GM19351 (cell line): ENCODE measurements around the gene MARCHF3.
"Not testable (repeated sequence)": the region's sequence is repeated elsewhere in the genome, so short reads cannot be mapped to it uniquely, and the experiment has no call there.

Experiments used
- ATAC-seq: cut with Tn5 transposase; IDR thresholded peaks from one replicate; pipeline ENCODE4 v1.9.1; 2021; ENCODE audit warnings: mild to moderate bottlenecking, moderate library complexity; ENCODE audit not compliant: unreplicated experiment

Gene MARCHF3

DNA sequence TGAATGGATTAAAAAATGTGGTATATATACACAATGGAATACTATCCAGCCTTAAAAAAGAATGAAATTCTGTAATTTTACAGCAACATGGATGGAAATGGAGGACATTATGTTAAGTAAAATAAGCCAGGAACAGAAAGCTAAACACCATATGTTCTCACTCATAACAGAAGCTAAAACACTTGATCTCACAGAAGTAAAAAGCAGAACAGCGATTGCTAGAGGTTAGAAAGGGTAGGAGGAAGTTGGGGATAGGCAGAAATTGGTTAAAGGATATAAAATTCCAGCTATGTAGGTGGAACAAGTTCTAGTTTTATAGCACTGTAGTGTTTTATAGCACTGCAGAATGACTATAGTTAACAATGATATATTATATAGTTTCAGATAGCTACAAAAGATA lies 15.8 kb downstream of the MARCHF3 start:
- ATAC-seq, result peak; percentile 64

DNA sequence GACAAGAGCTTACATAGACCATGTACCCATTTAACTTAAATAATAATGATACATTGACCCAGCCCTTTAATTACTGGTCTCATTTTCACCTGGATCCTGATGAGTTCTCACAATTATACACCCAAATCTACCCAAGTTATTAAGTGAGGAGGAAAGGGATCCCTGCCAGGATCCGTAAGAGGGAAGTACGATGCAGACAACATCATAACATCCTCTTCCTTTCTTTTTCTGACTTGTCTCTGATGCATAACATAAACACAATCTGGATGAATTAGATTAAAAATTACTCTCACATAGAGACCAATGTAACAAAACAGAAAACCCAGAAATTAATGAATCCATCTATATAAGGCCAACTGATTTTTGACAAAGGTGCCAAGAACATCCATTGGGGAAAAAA lies 17.0 kb downstream of the MARCHF3 start:
- ATAC-seq, result no peak

DNA sequence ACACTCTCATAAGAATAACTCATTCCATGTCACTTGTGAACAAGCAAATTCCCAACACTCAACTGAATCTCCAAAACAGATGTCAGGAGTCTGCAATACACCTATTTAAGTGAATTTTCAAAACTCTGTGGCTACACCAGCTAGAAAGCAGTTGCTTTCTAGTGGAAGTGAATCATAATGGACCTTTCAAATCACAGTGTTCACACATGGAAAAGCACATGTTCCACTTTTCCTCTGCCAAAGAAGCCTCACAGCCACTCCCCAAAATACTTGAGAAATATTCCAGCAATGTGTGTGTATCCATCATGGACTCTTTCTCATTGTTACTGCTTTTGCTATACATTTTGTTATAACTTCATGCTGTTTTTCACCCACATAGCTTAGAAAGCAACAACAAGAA lies 17.4 kb downstream of the MARCHF3 start:
- no peak for ATAC-seq

DNA sequence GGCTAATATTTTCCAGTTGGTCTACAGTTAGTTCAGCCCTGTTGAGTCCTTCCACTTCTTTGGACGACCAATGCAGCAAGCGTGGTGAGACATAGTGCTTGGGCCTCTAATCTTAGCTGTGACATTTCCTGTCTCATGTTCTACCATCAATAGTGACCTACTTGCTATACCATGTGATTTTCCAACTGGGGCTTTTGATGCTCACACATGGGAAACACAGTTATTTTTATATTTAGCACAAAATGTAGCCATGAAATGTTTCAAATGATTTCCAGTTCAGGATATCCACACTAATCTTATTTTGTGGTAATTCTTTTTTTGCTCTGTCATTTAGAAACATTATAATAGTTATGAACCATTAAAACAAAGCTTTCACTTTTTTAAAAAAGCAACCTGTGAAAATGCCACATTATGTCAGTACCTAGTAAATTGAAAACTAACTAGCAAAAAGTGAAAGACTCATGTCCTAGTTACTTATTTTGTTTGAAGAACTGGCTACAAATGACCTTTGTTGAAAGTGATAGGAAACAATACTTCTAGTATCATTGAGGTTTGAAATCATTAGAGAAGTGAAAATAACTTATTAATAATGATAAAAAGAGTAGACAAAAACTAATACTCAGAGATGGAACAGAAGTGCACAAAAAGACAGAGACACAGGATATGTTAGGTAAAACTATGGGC lies 18.3 kb downstream of the MARCHF3 start:
- ATAC-seq, result peak; percentile 77

DNA sequence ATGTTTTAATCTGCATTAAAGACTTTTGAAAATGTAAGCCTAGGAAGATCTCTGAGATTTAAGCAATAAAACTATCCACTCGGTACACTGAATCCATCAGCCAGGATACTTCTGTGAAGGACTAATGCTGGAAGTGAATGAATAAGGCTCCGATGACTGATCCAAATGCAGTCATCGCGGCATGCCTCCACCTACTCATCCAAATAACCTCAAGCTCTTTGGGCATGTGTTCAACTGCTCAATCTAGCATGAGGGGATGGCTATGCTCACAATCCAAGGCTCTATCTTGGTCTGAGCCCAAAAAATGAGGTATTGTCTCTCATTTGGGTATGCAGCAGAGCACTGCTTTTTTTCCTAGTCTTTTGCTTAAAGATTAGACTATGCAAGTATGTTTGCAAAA lies 19.2 kb downstream of the MARCHF3 start:
- no peak for ATAC-seq

DNA sequence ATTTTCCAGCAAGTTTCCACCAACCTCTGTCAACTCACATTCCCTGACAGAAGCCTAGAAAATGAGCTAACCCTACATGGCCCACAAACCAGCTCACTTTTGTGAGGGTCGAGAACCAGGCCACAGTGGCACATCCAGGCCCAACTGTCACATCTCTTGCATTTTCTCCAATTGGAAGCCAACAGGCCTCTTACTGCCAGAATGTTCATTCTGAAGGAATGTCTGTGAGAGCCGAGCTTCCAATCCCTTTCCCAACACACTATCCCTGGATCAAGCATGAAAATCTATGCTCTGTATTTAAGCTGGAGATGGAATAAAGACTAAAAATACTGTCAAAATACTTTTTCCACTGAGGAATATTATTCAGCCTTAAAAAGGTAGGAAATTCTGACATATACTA lies 20.0 kb downstream of the MARCHF3 start:
- ATAC-seq, result no peak

DNA sequence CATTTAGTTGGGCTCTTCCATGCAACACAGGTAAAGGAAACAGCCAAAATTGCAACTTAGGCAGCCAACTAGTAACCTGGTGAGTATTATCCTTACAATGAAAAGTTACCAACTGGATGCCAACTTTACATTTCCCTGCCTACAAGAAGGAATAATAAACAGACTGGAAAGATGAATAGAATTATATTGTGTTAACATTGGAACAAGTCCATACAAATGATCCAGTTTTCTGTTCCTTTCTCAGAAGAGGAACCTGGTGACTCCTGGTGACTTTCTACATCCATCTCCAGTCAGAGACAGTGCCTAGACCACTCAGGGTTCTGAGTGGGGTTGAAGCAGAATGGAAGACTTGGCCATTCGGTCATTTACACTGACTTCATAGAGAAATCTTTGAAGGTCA lies 20.6 kb downstream of the MARCHF3 start:
- ATAC-seq, result no peak

DNA sequence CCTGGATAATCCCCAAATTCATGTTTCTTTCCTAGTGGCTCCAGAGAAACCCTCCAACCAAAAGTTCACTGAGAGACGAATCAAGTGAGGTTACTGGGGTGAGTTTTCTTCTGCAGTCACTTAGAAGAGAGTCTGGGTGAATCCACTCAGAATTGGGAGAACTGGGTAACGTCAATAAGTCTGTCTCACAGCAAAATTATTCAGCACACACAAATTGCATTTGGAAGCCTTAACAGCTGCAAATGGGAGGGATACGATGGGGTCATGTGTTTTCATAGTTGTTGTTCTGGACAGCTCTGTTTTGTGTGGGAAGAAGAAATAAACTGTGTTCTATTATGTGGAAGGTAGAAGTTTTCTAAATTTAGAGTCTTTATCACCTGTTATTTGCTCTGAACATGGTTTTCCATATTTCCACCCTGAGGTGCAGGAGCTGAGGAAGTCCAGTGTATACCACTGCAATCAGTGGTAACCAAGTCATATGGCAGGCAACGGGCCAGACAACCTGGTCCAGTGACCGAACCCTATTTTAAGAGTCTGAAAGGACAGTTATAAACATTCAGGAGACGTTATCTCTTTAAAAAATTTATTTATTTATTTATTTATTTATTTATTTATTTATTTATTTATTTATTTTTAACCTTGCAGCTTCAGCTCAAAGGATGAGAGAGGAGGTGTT lies 21.9 kb downstream of the MARCHF3 start:
- ATAC-seq, result no peak

DNA sequence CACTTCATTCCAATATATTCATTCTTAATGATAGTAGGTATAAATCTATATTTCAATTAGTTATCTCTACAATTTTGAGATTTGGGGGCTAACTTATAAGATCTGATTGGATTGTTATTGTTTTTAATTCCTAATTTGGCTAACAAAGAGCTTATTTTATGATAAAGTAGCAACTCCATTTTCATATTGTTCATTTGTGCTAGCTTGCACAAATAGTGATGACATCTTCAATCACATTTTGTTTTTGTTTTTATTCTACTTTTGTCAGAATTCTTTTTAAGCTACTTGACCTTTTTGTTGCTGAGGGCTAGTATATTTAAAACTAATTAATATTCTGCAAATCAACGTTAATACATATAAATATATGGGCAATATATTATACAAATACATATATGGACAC lies 22.8 kb downstream of the MARCHF3 start:
- no peak for ATAC-seq

DNA sequence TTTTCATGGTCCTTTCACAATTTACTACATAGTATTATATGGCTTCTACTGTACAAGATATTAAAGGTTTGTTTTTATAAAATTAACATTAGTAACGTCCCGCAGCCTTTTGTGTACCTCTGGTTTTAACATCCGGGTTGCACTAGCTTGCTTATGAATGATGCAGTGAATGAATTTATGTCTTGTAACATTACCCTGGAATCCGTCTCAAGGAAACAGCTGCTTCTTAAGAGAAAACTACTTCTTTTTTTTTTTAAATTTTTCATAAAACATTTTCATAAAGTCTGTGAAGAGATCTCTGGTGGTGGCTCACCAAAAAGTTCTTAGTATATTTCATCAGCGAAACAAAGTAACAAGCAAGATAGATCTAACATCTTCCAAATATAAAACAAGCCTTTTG lies 23.6 kb downstream of the MARCHF3 start:
- no peak for ATAC-seq

DNA sequence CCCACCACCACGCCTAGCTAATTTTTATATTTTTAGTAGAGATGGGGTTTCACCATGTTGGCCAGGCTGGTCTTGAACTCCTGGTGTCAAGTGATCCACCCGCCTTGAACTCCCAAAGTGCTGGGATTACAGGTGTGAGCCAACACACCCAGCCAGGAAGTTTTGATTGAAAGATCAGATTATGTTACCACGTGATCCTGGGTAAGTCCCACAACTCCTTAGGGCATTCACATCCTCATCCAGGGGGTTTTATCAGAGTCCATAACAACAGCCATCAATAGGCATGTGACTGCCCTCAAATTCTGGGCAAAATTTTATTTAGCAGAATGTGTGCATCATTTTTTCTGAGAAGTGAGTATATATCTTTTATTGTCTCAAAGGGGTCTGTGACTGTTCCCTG lies 25.1 kb downstream of the MARCHF3 start:
- not testable (repeated sequence) for ATAC-seq

DNA sequence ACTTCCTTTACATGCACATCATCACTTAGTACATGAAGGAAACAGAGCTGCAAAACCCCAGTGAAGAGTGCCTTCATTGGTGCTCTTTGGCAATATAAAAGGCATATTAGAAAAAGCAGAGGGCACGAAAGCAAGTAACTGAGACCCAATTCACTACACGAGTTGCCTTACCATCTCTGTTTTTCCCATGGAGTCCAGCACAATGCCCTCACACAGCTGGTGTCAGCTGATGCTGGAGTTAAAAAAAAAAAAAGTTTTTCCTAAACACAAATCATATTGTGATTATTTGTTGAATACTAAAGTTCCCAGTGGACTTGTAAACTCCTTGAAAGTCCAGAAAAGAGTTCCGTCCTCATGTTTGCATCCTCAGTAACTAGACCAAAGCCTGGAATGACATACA lies 25.6 kb downstream of the MARCHF3 start:
- ATAC-seq, result no peak

DNA sequence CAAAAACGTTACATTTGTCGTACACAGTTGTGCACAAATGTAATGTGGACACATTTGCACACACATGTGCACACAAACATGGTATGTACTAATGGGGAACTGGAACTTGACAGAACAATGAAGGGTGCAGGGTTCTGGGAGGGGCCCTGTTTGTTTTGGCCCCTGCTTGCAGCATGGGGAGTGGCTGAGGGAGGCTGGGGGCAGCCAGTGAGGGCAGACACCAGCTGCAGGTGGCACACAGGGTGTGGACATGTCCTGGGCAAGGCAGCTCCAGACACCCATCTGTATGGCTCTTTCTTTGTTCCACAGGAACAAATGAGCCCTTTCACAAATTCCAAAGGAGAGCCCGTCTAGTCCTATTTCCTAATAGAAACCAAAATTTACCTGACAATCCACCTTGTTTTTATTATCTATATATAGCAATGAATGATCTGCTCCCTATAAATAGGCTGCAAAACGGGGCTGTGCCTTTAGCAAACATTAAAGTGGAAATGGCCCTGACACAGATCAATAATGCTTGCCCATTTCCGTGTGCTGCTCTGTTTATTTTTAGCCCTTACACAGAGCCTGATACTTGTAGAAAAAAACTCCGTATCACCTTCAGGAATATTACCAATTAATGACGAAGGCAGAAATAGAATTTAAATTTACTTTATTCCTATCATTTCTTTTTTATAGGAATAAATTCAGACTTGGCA lies 26.4 kb downstream of the MARCHF3 start:
- ATAC-seq, result no peak

DNA sequence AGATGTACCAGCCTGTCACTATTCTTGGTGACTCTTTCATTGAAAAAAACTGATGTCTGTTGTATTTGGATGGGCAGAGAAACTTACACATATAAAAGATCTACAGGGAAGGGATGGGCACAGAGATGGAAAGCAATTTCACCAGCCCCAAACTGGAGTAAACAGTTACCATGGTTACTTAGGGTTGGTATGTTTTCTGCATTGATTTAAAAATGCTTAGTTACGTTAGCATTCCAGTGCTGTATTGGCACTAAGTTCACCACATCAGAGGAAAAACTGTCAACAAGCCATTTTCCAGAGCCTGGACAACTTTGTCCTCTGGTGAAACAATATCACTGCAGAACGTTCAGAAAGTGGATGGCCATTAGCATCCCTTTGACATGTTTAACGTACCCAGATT lies 28.0 kb downstream of the MARCHF3 start:
- no peak for ATAC-seq

DNA sequence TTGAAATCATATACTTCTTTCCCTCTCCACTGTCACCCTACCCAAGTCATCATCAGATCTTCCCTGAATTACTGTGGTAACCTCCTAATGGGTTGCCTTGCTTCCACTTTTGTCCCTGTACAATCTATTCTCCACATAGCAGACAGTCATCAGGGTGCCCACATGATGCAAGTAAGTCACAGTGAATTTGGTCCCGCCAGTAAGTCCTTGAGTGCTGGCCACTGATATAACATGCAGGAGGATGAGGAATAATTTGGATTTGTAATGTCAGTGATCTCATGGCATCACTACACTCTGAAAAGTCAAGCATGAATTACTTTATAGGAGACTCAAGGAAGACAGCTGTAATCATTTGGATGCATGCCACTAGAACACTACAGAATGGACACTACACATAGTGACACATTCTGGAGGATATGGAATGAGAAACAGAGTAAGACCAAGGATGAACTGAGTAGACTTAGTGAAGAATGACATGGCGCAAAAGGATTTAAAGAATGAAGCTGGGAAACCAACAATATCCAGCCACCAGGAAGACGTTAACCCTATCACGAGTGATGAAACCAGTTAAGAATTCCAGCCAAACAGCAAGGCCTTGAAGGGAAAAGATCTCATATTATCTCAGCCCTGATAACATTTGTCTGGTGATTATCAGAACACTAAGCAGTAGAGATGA lies 28.6 kb downstream of the MARCHF3 start:
- ATAC-seq, result no peak

DNA sequence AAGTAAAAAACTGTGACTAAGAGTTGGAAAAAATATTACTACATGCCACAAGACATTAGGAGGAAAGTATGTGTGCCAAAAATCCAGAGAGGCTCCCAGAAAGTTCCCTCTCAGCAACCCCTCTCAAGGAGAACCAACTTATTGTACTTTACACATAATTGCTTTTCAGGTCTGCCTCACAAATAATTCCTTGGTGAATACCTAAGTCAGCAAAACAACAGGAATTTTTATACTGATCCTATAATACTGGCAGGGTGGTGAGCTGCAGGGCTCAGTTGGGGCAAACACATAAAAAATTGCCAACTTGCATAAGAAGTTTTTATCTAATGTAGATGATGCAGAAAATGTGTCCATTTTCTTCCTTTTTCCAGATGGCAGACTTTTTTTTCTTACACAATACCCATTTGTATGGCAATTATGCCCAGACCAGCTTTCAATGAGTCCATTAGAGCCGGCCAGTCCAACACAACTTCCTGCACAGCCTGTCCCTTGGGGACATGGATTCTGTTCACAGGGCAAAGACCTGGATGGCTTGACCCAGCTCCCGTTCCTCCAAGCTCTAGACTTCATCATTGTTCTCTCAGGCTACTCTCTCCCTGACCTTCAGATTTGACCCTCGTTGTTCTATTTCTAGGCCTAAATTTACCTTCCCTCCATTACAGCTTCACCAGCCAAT lies 31.3 kb downstream of the MARCHF3 start:
- no peak for ATAC-seq

DNA sequence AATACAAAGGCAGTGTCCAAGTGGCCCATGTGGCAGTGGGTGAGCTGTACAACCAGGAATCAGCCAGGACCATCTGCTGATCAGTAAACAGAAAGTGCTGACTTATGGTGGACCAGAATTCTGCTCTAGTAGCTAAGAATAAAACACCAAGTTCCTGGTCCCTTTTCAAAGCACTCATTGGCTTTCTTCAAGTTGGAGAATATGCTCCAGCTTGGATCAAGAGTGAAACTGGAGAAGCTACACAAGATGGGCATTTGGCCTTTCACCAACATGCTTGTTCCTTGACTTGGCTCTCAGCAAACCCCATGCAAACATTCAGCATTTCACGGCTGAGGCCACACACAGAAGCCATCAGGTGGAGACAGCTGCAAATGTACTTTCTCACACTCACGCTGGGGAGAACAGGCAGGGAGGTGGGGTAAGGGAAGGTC lies 32.1 kb downstream of the MARCHF3 start:
- peak; percentile 82 for ATAC-seq

DNA sequence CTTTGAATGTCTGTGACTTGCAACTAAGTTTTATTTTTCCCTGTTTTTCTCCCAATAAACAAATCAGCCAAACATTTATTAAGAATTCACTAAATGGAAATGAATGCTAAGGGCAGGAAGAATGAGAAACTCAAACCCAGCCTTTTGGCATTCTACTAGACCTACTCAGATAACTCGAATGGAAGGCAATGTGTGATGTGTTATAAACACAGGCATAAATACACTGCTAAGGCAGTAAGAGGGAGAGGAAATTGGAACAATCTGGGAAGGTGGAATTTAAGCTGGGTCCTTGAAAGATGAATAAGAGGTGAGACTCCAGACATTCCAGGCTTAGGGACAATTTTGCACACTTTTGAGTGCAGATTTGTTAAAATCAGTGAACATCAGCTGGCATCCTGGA lies 34.7 kb downstream of the MARCHF3 start:
- ATAC-seq, result no peak

DNA sequence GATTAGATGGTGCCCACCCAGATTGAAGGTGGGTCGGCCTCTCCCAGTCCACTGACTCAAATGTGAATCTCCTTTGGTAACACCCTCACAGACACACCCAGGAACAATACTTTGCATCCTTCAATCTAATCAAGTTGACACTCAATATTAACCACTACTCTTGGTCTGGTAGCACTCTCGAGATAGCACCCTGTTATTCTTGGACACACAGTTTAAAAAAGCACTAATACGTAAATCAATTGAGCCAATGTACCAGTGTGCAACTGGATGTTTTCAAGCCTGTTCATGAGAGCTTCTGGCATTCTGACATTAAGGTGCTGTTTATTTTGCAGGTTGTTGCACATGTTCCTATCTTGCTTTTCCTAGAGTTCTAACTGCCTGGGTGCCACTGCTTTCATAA lies 35.3 kb downstream of the MARCHF3 start:
- ATAC-seq, result no peak

DNA sequence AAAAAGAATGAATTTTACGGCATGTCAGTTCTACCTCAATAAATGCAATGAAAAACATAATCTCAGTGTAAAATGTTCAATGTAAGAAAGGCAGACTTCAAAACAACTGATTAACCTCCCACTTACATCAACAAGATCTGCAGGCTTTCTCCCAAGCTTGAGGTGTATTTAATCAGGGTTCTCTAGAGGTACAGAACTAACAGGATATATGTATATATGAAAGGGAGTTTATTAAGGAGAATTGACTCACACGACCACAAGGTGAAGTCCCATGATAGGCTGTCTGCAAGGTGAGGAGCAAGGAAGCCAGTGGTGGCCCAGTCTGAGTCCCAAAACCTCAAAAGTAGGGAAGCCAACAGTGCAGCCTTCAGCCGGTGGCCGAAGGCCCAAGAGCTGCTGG lies 35.9 kb downstream of the MARCHF3 start:
- ATAC-seq, result no peak

DNA sequence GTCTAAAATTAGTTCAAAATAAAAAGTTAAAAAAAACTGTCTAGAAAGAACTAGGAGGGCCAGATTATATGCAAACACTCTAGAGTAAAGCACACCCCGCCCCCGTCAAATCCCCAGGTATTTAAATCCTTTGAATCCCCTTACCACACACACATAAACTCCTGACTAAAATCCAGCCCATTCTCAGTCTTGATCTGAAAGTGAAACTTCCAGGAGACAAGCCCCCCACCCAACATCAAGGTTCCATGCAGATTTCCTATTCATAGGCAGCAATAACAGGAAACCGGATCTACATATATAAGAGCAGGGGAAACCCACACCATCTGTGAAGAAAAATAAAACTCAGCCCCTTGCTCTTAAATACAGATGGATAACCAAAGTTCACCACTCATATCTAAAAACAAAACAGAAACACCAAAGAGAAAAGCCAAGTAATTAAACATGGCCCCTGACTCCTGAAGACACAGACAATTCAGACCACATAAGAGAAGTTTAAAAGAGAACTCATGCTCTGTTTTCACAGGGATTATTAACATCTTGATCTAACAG lies 42.3 kb downstream of the MARCHF3 start:
- ATAC-seq, result peak; percentile 96
